GM23338 (cell line): ENCODE results near the gene POMGNT1. TPM values are rescaled to one million over a fixed set of nuclear protein-coding genes. Genes with fewer than 3 reads are reported as not detected.

Experiments
- ATAC-seq: fragments of 200-7000 bp; cut with Tn5 transposase; 3 replicates; pipeline ENCODE4 v1.9.1; 2020
- DNase-seq: peaks from one replicate; pipeline ENCODE4 v3.0.0-alpha.2; 2015; ENCODE audit warnings: low spot score
- H2AFZ ChIP-seq: fragments of 200-600 bp; sonication (generic); 2 replicates; pipeline ENCODE4 v1.8.0; 2016; ENCODE audit warnings: antibody characterized with exemption, mild to moderate bottlenecking, moderate library complexity
- H3F3A ChIP-seq: fragments of 200-600 bp; sonication (generic); replicated peaks from 2 replicates; pipeline ENCODE4 v1.8.0; 2017; ENCODE audit warnings: antibody characterized with exemption, mixed run types, low read depth
- H3K27ac ChIP-seq: fragments of 200-600 bp; sonication (generic); 2 replicates; pipeline ENCODE4 v1.6.1; 2016; ENCODE audit warnings: low read depth
- H3K27me3 ChIP-seq: fragments of 200-600 bp; sonication (generic); 2 replicates; pipeline ENCODE4 v1.8.0; 2016; ENCODE audit warnings: mild to moderate bottlenecking, mixed run types, moderate library complexity; ENCODE audit not compliant: insufficient read depth
- H3K36me3 ChIP-seq: fragments of 200-600 bp; sonication (generic); 2 replicates; pipeline ENCODE4 v1.8.0; 2016; ENCODE audit warnings: mild to moderate bottlenecking; ENCODE audit not compliant: insufficient read depth
- H3K4me1 ChIP-seq: fragments of 200-600 bp; sonication (generic); 2 replicates; pipeline ENCODE4 v1.8.0; 2016; ENCODE audit warnings: mild to moderate bottlenecking, moderate library complexity; ENCODE audit not compliant: insufficient read depth
- H3K4me2 ChIP-seq: fragments of 200-600 bp; sonication (generic); 2 replicates; pipeline ENCODE4 v1.7.1; 2017; ENCODE audit warnings: mixed run types
- H3K4me3 ChIP-seq: fragments of 200-600 bp; sonication (generic); 2 replicates; pipeline ENCODE4 v1.6.1; 2016; ENCODE audit warnings: mixed run types
- H3K79me2 ChIP-seq: fragments of 200-600 bp; sonication (generic); replicated peaks from 2 replicates; pipeline ENCODE4 v1.8.0; 2017; ENCODE audit warnings: mild to moderate bottlenecking; ENCODE audit not compliant: insufficient read depth
- H3K9me2 ChIP-seq: fragments of 200-600 bp; sonication (generic); 2 replicates; pipeline ENCODE4 v1.8.0; 2017; ENCODE audit not compliant: insufficient read depth
- H4K20me1 ChIP-seq: fragments of 200-600 bp; sonication (generic); replicated peaks from 2 replicates; pipeline ENCODE4 v1.8.0; 2017; ENCODE audit warnings: mild to moderate bottlenecking; ENCODE audit not compliant: insufficient read depth
- H3K27ac Mint-ChIP-seq: 2 replicates; pipeline ENCODE4 v1.8.0; 2020; ENCODE audit warnings: inconsistent platforms, mild to moderate bottlenecking, moderate library complexity, mixed read lengths
- H3K27me3 Mint-ChIP-seq: 3 replicates; pipeline ENCODE4 v1.8.0; 2022; ENCODE audit warnings: low read depth, mild to moderate bottlenecking, moderate library complexity, mixed read lengths, inconsistent platforms; ENCODE audit not compliant: insufficient read depth, poor library complexity
- H3K36me3 Mint-ChIP-seq: 3 replicates; pipeline ENCODE4 v1.8.0; 2021; ENCODE audit warnings: low read depth, mild to moderate bottlenecking, inconsistent platforms, moderate library complexity, mixed read lengths
- H3K4me1 Mint-ChIP-seq: 3 replicates; pipeline ENCODE4 v1.8.0; 2020; ENCODE audit warnings: mild to moderate bottlenecking, inconsistent platforms, mixed read lengths
- H3K4me3 Mint-ChIP-seq: 3 replicates; pipeline ENCODE4 v1.8.0; 2021; ENCODE audit warnings: moderate library complexity, mild to moderate bottlenecking, inconsistent platforms, mixed read lengths
- H3K9me3 Mint-ChIP-seq: 3 replicates; pipeline ENCODE4 v1.8.0; 2020; ENCODE audit warnings: moderate library complexity, mild to moderate bottlenecking, inconsistent platforms, mixed read lengths
- NANOG ChIP-seq: IDR thresholded peaks from 2 replicates; pipeline ENCODE4 v1.6.1; 2016; ENCODE audit warnings: antibody characterized with exemption, borderline replicate concordance
- polyA plus RNA-seq: library from polyadenylated mRNA; unstranded; fragments of >200 nt; fragmentation: Nextera tagmentation; extraction: Ambion mirVana; gene quantifications from 2 replicates; pipeline ENCODE4 v1.2.1, GENCODE V29; 2016
- total RNA-seq: library from RNA; depleted of rRNA; stranded (reverse); fragments of >200 nt; shearing (Covaris generic); gene quantifications from 2 replicates; pipeline ENCODE4 v1.2.3, GENCODE V29; 2014
- TF ChIP-seq, protein P1 (sequence below): IDR thresholded peaks from one replicate; pipeline ENCODE4 v1.6.1; 2018; ENCODE audit warnings: antibody characterized with exemption; ENCODE audit not compliant: unreplicated experiment
- TF ChIP-seq, protein P2 (sequence below), 2 experiments: fragments of 200-600 bp in 1 of 2; sonication (generic) in 1 of 2; conservative IDR thresholded peaks; 2 replicates each; pipeline versions ENCODE4 v1.5.1 to v1.6.1; 2016 to 2017; ENCODE audit warnings: antibody characterized with exemption in 2 of 2, low read depth in 2 of 2, mild to moderate bottlenecking in 2 of 2, moderate library complexity in 1 of 2

Gene POMGNT1
- total and polyA plus RNA-seq, 2 experiments from 2014 or later, result 24.3 to 32.1 TPM

DNA sequence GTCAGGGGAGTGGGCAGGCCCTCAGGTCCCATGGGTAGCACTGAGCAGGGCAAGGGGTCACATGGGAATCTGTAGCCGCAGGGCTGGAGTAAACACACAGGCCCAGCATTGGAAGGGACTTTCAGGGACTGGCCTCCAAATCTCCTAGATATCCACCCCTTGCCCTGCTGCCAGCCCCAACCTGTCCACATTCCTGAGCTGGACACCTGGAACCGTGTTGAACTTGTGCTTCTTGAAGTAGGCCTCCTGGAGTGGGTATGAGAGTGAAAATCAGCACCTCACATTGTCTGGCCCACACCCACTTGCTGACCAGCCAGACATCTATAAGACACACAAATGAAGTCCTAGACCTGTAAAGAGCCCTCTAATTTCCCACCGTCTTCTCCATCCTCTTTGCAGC is 7.7 kb downstream of the POMGNT1 start:
- Mint-ChIP-seq H3K4me3 (no peak overlapping the region), H3K9me3 (no peaks in the 10 kb centered on the region), H3K27me3 (peaks cover 6% of the 10 kb centered on the region), H3K27ac (no peak overlapping the region), H3K4me1 (no peaks in the 10 kb centered on the region), H3K36me3 (peaks cover 27% of the 10 kb centered on the region)
- no peak overlapping the region for H3K4me2 ChIP-seq
- no peak for TF ChIP-seq NANOG
- TF ChIP-seq, protein P1, sequence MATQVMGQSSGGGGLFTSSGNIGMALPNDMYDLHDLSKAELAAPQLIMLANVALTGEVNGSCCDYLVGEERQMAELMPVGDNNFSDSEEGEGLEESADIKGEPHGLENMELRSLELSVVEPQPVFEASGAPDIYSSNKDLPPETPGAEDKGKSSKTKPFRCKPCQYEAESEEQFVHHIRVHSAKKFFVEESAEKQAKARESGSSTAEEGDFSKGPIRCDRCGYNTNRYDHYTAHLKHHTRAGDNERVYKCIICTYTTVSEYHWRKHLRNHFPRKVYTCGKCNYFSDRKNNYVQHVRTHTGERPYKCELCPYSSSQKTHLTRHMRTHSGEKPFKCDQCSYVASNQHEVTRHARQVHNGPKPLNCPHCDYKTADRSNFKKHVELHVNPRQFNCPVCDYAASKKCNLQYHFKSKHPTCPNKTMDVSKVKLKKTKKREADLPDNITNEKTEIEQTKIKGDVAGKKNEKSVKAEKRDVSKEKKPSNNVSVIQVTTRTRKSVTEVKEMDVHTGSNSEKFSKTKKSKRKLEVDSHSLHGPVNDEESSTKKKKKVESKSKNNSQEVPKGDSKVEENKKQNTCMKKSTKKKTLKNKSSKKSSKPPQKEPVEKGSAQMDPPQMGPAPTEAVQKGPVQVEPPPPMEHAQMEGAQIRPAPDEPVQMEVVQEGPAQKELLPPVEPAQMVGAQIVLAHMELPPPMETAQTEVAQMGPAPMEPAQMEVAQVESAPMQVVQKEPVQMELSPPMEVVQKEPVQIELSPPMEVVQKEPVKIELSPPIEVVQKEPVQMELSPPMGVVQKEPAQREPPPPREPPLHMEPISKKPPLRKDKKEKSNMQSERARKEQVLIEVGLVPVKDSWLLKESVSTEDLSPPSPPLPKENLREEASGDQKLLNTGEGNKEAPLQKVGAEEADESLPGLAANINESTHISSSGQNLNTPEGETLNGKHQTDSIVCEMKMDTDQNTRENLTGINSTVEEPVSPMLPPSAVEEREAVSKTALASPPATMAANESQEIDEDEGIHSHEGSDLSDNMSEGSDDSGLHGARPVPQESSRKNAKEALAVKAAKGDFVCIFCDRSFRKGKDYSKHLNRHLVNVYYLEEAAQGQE, result no peak
- DNase-seq (no peak), ATAC-seq (no peak)
- no peaks in the 10 kb centered on the region; the same call in 1 of the 2 replicates for H4K20me1 ChIP-seq
- no peak overlapping the region for H3K27ac ChIP-seq
- H2AFZ ChIP-seq, result no peak overlapping the region
- no peaks in the 10 kb centered on the region; the same call in 1 of the 2 replicates for H3K36me3 ChIP-seq
- H3K79me2 ChIP-seq, result no peaks in the 10 kb centered on the region
- no peaks in the 10 kb centered on the region for H3F3A ChIP-seq
- no peak overlapping the region for H3K4me3 ChIP-seq
- no peaks in the 10 kb centered on the region for H3K27me3 ChIP-seq
- H3K4me1 ChIP-seq, result no peaks in the 10 kb centered on the region
- H3K9me2 ChIP-seq, result no peaks in the 10 kb centered on the region

DNA sequence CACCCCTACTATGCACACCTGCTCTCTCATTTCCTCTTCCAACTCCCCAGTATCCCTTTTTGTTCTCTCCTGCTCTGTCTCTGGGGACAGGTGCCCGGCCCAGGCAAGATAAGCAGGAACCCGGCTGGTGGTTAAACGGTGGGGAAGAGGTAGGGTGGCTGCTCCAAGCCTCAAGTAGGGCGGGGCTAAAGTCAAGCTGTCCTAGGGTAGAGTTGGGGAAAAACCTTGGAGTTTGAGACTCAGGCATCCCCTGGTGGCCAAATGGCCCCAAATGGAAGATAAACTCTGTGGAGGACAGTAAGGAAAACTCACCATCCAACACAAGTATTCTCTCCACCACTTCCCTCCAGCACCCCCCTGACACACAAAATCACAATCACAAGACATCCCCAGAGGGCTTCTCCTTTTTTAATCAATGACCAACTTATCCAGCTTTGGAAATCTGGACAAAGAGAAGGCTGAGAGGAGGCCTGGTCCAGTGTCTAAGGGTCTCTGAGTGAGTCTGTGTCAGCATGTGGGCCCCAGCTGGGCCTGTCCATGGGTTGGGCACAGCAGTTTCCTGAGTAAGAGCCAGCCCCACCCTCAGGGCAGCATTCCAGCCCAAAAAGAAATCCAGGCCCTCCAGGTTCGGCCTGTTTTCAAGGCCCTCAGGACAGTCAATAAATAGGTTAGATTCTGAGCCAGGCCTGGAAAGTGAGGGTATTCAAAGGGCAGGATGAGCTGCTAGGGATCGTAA is 9.8 kb downstream of the POMGNT1 start:
- Histone ChIP-seq H3K4me3 (no peak overlapping the region), H3K9me2 (no peaks in the 10 kb centered on the region), H3K79me2 (no peaks in the 10 kb centered on the region), H3K27ac (no peak overlapping the region), H3K27me3 (no peaks in the 10 kb centered on the region), H3K36me3 (no peaks in the 10 kb centered on the region; the same call in 1 of the 2 replicates), H4K20me1 (no peaks in the 10 kb centered on the region), H3K4me1 (no peaks in the 10 kb centered on the region), H2AFZ (no peak overlapping the region), H3K4me2 (no peak overlapping the region), H3F3A (no peaks in the 10 kb centered on the region)
- peak; percentile 49 for DNase-seq
- peak; percentile 53 for ATAC-seq
- Mint-ChIP-seq H3K9me3 (no peaks in the 10 kb centered on the region), H3K4me1 (peaks cover 4% of the 10 kb centered on the region; the same call in 1 of the 3 replicates), H3K27me3 (peaks cover 6% of the 10 kb centered on the region), H3K36me3 (peaks cover 23% of the 10 kb centered on the region), H3K4me3 (no peak overlapping the region), H3K27ac (no peak overlapping the region)
- TF ChIP-seq, protein P1, result no peak
- TF ChIP-seq, protein P2, sequence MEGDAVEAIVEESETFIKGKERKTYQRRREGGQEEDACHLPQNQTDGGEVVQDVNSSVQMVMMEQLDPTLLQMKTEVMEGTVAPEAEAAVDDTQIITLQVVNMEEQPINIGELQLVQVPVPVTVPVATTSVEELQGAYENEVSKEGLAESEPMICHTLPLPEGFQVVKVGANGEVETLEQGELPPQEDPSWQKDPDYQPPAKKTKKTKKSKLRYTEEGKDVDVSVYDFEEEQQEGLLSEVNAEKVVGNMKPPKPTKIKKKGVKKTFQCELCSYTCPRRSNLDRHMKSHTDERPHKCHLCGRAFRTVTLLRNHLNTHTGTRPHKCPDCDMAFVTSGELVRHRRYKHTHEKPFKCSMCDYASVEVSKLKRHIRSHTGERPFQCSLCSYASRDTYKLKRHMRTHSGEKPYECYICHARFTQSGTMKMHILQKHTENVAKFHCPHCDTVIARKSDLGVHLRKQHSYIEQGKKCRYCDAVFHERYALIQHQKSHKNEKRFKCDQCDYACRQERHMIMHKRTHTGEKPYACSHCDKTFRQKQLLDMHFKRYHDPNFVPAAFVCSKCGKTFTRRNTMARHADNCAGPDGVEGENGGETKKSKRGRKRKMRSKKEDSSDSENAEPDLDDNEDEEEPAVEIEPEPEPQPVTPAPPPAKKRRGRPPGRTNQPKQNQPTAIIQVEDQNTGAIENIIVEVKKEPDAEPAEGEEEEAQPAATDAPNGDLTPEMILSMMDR (conservative IDR thresholded peaks at IDR 0.05; ENCODE audit: low read depth in 2 of 2), result peak; percentile 32 to 45
